COLO829 (cell line): Measurements from ENCODE around the gene FASN.
"Not testable (repeated sequence)": the region's sequence is repeated elsewhere in the genome, so short reads cannot be mapped to it uniquely, and the experiment has no call there.

ENCODE experiments used
- DNase-seq: peaks from one replicate; pipeline ENCODE4 v3.0.0; 2012; ENCODE audit warnings: low spot score

The FASN gene

GRCh38 chr17:82098169-82098938, at the start of gene FASN:
Gene FASN, minus strand, starts transcription at chr17:82098236. Its CDS starts 1,791 bp downstream, at chr17:82096445.
- peak; percentile 96 for DNase-seq

GRCh38 chr17:82146663-82147654, 48.9 kb upstream of the FASN start:
- DNase-seq, result no peak

GRCh38 chr17:82145550-82146155, 47.6 kb upstream of the FASN start:
- DNase-seq, result no peak

- DNase-seq, result no peak
These were observed 45.3 kb upstream of the FASN start for GRCh38 chr17:82143333-82143732.

GRCh38 chr17:82139961-82140360, 41.9 kb upstream of the FASN start:
- not testable (repeated sequence) for DNase-seq

GRCh38 chr17:82138511-82138992, 40.5 kb upstream of the FASN start:
- DNase-seq, result no peak

GRCh38 chr17:82134101-82134500, 36.1 kb upstream of the FASN start:
- no peak for DNase-seq

GRCh38 chr17:82133166-82133953, 35.3 kb upstream of the FASN start:
- DNase-seq, result not testable (repeated sequence)

- DNase-seq, result no peak
These were observed 31.1 kb upstream of the FASN start for GRCh38 chr17:82129095-82129494.

GRCh38 chr17:82128287-82128686, 30.3 kb upstream of the FASN start:
- no peak for DNase-seq

GRCh38 chr17:82127704-82128103, 29.7 kb upstream of the FASN start:
- no peak for DNase-seq

GRCh38 chr17:82127315-82127595, 29.2 kb upstream of the FASN start:
- DNase-seq, result no peak

GRCh38 chr17:82126556-82127314, 28.7 kb upstream of the FASN start:
- no peak for DNase-seq

GRCh38 chr17:82124101-82124500, 26.1 kb upstream of the FASN start:
- no peak for DNase-seq

GRCh38 chr17:82121660-82122629, 23.9 kb upstream of the FASN start:
- DNase-seq, result no peak

GRCh38 chr17:82121246-82121645, 23.2 kb upstream of the FASN start:
- DNase-seq, result no peak

- DNase-seq, result no peak
These were observed 22.1 kb upstream of the FASN start for GRCh38 chr17:82120148-82120547.

GRCh38 chr17:82118815-82119380, 20.9 kb upstream of the FASN start:
- DNase-seq, result peak; percentile 86

- DNase-seq, result no peak
These were observed 20.3 kb upstream of the FASN start for GRCh38 chr17:82118168-82118814.
